Kidney capillary endothelial cell (primary cell): ENCODE results near the gene ABTB2.

Experiments used
- DNase-seq: peaks from one replicate; pipeline ENCODE4 v3.0.0-alpha.2; 2018; ENCODE audit warnings: low spot score

Gene ABTB2

GRCh38 chr11:34148504-34149165 is 209.2 kb downstream of the ABTB2 start:
- DNase-seq: no peak

GRCh38 chr11:34147581-34147980 is 210.2 kb downstream of the ABTB2 start:
- DNase-seq: no peak

- no peak for DNase-seq
Observed at GRCh38 chr11:34146866-34147265, 210.9 kb downstream of the ABTB2 start.

- no peak for DNase-seq
Observed at GRCh38 chr11:34146411-34146810, 211.4 kb downstream of the ABTB2 start.

GRCh38 chr11:34145847-34146381 is 211.9 kb downstream of the ABTB2 start:
- no peak for DNase-seq

- no peak for DNase-seq
Observed at GRCh38 chr11:34145073-34145472, 212.7 kb downstream of the ABTB2 start.

GRCh38 chr11:34143048-34143447 is 214.8 kb downstream of the ABTB2 start:
- no peak for DNase-seq

- no peak for DNase-seq
Observed at GRCh38 chr11:34140149-34140548, 217.7 kb downstream of the ABTB2 start.

GRCh38 chr11:34139346-34139745 is 218.5 kb downstream of the ABTB2 start:
- no peak for DNase-seq

GRCh38 chr11:34136420-34136819 is 221.4 kb downstream of the ABTB2 start:
- no peak for DNase-seq

- DNase-seq: no peak
Observed at GRCh38 chr11:34135439-34135838, 222.4 kb downstream of the ABTB2 start.

- DNase-seq: no peak
Observed at GRCh38 chr11:34134765-34135164, 223.0 kb downstream of the ABTB2 start.

GRCh38 chr11:34132261-34132965 is 225.4 kb downstream of the ABTB2 start:
- no peak for DNase-seq

- no peak for DNase-seq
Observed at GRCh38 chr11:34128824-34129223, 229.0 kb downstream of the ABTB2 start.

- DNase-seq: no peak
Observed at GRCh38 chr11:34126959-34127848, 230.6 kb downstream of the ABTB2 start.

GRCh38 chr11:34124885-34125668 is 232.7 kb downstream of the ABTB2 start:
- no peak for DNase-seq

- DNase-seq: no peak
Observed at GRCh38 chr11:34120651-34121050, 237.2 kb downstream of the ABTB2 start.

GRCh38 chr11:34114471-34114870 is 243.3 kb downstream of the ABTB2 start:
- DNase-seq: no peak

- no peak for DNase-seq
Observed at GRCh38 chr11:34114014-34114413, 243.8 kb downstream of the ABTB2 start.

- no peak for DNase-seq
Observed at GRCh38 chr11:34111722-34112270, 246.0 kb downstream of the ABTB2 start.

GRCh38 chr11:34105957-34106504 is 251.8 kb downstream of the ABTB2 start:
- no peak for DNase-seq
